T-helper 2 cell treated with Interferon-gamma antibody and Interleukin-4, amounts not matched to agents 100 ng/mL and 5 ng/mL, for 36 hours (primary cell): Measurements from ENCODE around the gene SOX3. TPM values are rescaled to one million over a fixed set of nuclear protein-coding genes. Genes with fewer than 3 reads are reported as not detected.

Experiments
- intact Hi-C: fragments of 100-400 bp; cut with micrococcal nuclease; formaldehyde crosslinking; loops from one replicate; pipeline ENCODE4 v1.15.1; 2023
- total RNA-seq: library from RNA; stranded (reverse); gene quantifications from 2 replicates; pipeline ENCODE4 v1.2.3, GENCODE V29; 2022

Gene SOX3
- total RNA-seq, result not detected in 2 replicates

DNA sequence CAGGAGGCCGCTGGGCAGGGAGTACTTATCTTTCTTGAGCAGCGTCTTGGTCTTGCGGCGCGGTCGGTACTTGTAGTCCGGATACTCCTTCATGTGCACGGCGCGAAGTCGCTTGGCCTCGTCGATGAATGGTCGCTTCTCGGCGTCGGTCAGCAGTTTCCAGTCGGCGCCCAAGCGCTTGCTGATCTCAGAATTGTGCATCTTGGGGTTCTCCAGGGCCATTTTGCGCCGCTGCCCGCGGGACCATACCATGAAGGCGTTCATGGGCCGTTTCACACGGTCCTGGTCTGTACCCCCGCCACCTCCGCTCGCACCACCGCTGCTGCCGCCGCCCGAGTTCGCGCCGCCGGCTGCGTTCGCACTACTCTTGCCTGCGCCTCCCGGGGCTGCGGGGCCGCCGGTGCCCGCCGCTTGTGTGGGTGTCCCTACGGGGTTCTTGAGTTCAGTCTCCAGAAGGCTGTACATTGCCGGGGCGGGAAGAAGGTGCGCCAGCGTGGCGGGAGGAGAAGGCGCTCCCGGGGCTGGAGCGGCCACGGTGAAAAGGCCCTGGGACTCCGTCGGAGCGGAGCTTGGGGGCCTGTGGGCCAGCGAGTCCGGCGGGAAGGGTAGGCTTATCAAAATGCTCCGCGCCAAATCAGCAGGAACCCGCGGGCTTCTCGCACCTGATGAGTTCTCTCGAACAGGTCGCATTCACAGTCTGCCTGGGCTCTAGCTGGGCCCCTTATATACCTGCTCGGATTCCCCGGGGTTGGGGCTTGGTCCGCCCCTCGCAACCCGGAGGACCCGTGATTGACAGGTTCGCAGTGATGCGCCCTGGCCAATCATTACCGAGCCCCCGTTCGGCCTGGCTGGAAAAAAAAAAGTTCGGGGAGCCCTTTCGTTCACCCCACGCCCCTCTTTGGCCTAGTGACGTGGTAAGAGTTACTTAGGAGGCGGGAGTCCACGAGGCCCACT lies at the start of gene SOX3:
SOX3 (minus strand) TSS at position 699 of the 954 bp plus-strand sequence; CDS start at position 690, 9 bp downstream.
- intact Hi-C loops, result no loop called here

DNA sequence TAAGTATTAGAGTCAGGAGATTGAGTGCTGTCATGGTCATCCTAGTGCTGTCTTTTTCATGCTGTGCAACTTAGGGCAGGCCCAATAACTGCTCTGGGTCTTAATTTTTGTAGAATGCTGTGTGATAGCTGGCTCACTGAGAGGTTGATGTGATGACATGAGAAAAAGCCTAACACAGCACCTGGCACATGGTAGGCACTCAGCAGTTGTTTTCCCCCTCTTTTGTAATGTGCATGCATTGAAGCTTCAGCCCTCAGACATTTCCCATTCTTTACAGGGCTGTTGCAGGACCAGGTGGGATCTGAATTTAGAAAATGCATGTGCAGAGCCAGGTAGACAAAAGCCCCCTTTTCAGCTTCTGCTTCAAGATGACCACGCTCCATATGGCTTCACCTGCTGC lies 44.1 kb upstream of the SOX3 start:
- intact Hi-C loops, result no loop called here

DNA sequence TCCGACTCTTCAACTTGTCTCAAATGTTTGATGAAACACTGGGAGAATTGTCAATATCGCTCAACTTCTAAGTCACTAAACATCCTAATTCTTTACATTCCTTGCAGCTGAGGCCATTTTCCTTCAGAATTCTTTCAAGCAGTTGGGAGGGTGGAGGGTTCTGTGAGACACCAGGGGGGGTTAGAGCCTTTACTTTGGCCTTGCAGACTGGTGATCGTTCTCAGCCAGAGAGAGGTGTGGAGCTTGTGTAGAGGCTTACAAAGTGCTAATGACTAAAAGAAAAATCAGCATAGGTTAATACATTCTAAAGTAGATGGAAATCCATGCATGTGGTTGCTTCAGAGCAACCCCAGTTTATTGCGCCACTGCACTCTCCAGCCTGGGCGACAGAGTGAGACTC lies 21.3 kb upstream of the SOX3 start:
- intact Hi-C loops, result no loop called here

DNA sequence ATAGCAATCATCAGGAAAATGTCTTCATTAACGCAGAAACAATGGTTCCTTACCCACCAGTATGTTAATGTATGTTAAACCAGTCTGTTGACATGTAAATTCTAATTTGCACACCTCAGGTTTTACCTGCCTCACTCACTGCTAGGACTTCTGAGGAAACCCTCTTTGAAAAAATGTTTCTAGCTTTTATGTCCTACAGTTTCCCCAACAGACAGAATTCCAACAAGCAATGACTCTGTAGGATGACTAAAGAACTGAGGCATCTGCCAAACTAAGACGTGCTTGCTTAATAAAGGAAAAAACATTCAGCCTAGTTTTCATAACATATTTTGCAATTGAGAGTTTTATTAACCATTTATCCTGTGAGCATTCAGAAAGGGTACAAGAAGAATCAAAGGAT lies 20.6 kb upstream of the SOX3 start:
- intact Hi-C loops, result no loop called here

DNA sequence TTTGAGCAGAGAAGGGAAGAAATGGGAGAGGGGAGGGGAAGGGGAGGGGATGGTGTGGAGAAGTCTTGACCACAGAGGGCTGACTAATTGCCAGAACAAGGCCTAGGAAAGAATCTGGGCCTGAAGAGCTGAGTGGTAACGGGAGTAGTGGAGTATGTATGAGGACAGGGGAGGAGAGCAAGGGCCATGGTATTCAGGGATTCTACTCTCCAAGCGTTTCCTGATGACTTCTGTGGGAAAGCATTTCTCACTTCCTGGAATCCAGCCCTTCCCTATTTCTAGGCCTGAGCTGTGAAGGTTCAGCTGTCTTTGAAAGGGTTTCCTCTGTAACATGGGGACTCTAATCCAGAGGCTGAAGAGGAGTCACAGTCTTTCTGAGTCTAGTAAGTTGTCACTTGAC lies 19.7 kb upstream of the SOX3 start:
- intact Hi-C loops, result no loop called here

DNA sequence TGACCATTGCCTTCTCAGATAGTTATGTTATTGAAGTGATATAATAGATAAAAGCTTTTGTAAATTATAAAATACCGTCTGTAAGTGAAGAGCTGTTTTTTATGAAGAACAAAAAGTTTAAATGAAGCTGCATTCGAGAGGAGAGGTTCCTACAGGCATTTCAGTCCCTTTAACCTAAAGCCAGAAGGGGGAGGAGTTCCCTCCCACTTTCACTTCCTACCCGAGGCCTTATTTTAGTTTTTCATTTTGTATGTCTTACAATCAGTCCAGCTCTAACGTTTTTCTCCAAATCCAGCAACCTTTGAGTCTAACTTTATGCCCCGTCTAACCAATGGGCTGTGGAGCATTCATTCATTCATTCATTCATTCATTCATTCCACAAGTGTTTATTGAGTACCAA lies 16.5 kb upstream of the SOX3 start:
- intact Hi-C loops, result no loop called here

DNA sequence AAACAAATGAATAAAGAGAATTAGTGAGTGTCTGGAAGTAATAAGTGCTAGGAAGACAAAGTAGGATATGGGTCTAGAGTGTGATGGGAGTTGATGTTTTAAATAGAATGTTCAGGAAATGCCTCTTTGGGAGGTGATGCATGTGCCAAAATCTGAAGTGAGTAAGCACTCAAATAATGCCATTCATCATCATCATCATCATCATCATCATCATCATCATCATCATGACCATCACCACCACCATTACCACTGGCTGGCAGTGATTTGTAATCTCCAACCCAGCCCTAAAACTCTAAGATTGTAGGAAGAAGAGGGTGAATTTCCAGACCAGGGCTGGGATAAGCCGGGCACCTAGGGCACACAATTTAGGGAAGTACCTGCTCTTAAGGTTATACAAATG lies 9.7 kb upstream of the SOX3 start:
- intact Hi-C loops, result no loop called here

DNA sequence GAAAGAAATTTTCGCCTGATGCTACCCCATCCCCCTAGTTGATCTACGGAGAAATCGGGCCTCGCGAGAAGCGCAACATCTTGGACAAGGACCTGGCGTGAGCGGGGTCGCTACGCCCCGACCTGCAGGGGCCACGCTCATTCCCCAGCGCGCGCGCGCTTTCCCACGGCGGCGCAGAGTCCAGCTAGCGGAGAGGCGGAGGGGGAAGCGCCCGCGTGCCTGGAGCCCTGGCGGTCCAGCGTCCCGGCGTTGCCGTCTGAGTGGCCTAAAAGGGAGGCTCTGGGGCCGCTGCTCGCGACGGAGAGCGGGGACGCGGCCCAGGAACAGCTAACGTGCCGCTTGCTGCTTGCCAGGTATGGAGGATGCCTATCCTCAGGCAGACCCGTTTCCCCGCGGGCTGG lies 6.0 kb upstream of the SOX3 start:
- intact Hi-C loops, result no loop called here

DNA sequence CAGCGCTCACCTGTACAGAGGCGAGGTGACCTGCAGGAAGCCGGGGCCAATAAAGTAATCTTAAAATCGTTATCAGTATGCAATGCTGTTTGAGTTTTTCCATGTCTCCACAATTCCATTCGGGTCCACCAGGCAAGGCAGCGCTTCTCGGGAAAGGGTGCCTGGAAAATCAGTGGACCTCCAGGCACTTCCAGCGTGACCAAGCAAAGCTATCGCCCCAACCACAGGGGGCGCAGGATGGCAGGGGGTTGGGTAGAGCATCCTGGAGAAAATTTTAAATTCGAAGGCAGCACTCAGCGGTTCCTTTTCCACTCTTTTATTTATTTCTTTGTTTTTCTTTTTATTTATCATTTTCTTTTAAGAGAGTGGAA lies 5.4 kb upstream of the SOX3 start:
- intact Hi-C loops, result no loop called here

DNA sequence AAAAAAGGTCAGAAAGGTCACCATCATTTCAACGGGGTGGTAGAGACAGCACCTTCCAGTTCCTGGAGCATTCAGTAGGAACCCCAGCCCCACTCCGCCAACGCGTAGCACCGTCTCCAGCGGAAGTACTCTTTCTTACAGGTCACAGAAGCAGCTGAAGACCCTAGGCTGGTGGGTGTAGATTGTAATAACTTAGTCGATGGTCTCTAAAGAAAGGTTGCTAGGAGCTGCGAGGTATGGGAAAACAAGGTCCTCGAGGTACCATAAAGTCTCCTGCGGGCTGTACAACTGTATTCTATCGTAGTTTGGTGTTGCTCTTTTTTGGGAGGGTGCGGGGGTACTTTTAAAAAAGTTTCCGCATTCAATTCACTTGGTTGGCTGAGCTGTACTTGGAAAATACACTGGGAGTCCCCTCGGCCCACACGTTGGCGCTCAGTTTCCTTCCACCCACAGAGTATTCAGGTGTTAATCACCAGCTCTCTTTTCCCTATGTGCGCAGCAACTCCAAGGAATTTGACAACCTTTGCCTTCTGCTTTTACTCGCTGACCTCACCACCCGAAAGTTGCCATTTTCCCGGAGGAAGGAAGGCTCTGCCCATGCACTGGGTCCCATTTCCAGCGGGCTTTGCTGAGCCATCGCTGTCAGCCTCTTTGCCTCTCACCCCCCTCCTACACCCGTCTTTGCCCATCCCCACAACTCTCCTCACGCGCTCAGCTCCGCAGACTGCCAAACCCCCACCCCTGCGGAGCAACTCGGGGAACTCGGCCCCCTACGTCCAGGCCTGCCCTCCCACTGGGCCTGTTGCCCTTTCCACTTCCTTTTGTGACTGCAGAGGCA lies 4.8 kb upstream of the SOX3 start:
- intact Hi-C loops, result no loop called here

DNA sequence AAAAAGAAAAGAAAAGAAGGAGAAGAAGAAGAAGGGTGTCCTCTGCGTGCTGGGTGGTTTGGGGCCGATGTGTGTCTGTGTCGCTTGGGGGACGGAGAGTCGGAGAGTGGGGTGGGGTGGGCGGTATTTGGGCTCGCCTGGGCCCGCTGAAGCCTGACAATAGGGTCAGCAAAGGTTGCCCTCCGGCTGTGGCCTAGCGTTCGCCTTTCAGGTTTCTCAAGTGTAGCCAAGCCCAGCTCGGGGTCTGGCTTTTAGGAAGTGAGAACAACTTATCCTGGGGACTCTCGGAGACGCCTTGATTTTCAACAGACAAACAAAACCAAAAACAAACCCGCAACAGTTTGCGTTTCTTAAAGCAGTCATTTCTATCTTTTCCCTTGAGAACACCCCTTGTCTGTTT lies 4.1 kb upstream of the SOX3 start:
- intact Hi-C loops, result no loop called here

DNA sequence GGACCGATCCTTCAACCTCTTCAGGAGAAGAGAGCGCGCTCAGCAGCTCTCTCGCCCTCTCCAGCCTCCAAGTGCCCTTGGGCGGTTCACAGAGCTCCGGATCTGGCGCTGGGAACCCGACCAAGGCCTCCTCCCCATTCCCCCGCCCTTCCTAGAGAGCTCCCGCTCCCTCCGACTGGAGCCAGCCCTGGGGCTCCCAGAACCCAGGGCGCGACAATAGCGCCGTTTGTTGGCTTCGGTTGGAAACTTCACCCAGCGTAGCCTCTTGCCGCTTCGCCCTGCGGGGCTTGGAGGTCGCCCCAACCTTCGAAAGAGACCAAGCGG lies 3.1 kb upstream of the SOX3 start:
- intact Hi-C loops, result no loop called here

DNA sequence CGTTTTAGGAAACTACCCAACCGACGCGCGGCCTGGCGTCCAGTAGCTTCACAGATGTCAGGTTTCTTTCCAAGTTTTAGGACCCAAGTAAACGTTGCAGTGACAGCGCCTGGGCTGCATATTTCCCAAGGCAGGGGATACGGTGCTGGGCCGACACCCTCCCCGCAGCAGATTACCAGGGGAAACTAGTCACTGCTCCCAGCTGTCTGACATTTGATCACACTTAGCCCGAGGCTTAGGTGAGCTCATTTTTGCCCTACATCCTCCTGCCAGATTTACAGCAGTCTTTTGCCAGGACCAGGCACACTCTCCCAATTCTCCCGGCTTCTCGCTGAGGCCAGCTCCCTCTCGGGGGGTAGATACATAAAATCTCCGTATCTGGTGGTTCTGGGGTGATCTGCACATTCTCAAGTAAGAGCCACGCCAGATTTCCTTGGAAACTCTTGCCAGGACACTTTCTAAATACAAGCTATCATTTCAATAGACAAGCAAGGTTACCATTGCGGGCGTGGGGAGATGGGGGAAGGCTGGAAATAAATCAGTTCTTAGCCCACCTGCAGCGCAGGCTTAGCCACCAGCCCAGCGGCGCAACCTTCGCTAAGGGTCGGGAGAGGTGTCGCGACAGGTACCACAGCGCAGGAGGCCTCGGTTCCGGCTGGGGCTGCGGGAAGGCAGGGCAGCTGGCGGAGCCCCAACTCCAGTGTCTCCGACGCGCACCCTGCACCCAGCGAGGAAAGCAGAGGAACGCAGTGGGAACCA lies 2.5 kb upstream of the SOX3 start:
- intact Hi-C loops, result no loop called here

DNA sequence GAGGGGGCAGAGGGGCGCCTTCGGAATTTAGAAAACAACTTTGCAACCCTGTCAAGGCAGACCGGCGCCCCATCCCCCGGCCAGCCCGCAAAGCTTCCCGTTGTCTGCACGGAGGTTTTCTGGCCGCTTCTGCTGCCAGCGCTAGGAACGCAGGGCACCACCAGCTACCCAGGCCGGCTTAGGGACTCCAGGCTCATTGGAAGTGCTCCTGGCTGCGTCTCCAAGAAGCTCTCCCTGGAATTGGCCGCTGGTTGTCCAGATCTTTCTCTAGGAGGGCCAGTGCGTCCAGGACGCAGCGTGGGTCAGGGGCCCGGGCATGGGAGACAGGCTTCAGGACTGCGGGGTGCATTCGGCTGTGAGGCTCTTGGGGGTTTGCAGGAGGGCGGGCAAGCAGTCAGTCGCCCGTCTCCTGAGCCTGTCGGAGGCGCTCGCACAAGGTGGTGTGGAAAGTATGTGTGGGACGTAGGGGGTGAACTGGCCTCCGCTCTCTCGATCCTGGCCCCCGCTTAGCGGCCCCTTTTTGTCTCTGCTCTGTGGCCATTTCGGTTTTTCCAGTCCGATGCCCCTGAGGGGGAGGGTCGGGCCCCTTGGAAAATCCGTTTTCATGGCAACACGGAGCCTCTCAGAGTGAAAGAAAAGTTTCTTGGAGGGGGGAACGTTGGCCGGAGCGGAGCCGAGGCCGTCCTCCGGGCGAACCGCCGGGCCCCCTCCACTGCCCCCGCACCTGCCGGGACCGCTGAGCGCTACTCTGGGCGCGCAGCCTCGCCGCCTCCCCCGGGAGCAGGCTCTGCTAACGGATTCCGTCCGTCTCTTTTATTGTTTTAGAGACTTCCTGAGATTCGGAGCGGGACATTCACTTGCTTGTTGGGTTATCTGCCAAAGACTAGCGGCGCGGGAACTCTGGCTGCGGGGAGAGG lies 810 bp upstream of the SOX3 start:
- intact Hi-C loops, result no loop called here

DNA sequence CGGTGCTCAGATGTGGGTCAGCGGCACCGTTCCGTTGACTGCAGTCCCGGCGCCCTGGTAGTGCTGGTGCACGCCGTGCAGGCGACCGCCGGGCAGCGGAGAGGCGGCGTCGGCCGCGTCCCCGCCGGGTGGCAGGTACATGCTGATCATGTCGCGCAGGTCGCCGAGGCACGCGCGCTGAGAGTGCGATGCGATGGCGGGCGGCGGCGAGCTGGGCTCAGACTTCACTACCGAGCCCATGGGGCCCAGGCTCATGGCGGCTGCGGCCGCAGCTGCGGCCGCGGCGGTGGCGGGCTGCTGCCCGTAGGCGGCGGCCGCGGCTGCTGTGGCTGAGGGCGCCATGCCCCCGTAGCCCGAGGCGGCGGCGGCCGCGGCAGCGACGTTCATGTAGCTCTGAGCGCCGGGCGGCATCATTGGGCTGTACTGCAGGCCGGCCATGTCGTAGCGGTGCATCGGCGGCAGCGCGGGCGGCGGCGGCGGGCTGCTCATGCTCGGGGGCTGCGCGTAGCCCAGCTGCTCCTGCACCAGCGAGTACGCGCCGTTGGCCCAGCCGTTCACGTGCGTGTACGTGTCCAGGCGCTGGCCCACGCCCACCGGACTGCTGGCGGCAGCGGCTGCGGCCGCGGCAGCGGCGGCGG lies 1.0 kb downstream of the SOX3 start:
- intact Hi-C loops, result no loop called here

DNA sequence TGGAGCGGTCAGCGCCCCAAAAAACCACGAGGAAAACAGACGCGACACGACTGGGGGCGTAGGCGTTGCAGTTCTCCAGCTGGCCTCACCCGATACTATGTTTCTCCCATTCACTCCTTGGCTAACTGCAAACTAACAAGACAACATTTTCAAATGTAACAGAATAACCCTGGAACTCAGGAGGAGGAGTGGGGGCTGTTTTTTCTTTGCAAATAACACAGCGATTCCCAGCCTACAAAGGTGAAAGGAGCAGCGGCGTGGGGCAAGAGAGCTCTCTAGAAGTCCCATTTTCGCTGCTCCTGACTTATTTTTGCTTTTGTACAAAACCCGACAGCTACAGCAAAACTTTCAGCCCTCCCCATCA lies 1.6 kb downstream of the SOX3 start:
- intact Hi-C loops, result no loop called here

DNA sequence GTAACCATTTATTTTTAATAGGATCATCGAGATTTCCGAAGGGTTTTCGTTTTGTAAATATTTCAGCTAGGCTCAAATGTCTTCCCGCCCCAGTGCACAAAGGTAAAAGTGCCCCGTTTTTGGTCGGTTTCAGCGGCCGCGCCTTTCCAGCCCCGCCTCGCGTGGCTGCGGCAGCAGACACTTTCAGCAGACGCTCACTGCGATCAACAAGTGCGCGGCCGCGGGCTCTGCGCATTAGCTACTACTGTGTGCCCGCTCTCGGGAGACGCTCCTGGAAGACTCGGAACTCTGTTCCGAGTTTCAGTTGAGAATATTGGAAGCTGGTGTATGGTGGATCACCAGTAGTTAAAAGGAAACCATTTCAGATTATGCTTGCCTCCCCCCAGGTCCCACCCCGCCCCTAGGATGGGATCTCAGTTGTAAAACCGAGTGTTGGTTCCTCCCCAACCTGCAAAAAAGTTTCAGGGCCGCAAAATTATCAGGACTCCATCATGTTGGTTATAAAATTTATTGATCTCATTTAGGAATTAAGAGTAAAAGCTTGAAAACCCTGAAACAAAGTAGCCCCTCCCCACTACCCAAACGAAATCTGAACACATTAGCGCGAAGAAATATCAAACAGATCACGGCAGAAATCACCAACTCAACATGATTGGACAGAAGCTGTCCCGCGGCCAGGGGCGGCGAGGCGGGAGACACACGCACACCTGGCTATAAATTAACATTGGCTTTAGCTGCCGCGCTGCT lies 2.2 kb downstream of the SOX3 start:
- intact Hi-C loops, result no loop called here

DNA sequence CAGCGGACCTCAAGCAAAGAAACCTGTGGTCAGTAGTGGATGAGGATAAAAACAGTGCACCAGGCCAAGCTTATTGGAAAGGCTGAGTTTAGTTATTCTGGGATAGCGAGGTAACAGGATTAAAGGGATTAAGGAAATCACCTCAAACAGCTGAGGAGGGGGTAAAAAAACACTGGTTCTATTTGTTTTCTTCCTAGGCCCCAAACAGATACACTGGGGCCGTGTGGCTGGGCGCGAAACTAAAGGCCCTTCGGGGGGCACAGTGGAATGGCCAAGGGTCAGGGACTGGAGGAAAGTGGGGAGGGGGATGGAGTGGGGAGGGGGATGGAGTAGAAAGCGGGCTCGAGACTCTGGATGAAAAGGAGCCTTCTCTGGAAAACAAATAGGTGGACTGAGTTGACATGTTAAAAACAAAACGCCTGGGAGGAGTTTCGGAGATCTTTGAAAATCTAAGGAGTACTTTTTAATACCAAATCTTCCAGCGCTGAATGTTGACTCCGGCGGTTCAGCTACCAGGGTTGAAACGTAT lies 2.9 kb downstream of the SOX3 start:
- intact Hi-C loops, result no loop called here

DNA sequence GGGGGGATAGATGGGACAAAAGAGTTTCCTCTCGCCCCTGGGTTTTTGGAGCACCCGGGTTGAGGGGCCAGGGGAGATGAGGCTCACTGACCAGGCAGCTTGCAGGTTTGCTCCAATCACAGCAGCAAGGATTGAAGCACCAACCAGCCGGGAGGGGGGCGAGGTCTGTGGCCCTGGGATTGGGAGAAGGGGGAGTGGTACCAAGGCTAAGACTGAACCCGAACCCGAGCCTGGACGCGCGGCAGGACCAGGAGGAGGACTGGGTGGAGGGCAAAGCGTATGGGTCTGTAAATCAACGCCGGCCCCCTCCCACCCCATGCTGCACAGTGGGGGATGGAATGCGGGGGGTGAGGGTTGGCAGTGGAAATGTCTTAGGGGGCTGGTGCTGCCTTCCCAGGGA lies 3.5 kb downstream of the SOX3 start:
- intact Hi-C loops, result no loop called here
